ENCODE results near the gene BMP8A. TPM values are rescaled to one million over a fixed set of nuclear protein-coding genes. Genes with fewer than 3 reads are reported as not detected.

BMP8A gene
- total and polyA plus RNA-seq, 10 of the 15 experiments (the other 5 are each of a cell fraction or from before 2014, with no cell fraction given), result not detected

DNA sequence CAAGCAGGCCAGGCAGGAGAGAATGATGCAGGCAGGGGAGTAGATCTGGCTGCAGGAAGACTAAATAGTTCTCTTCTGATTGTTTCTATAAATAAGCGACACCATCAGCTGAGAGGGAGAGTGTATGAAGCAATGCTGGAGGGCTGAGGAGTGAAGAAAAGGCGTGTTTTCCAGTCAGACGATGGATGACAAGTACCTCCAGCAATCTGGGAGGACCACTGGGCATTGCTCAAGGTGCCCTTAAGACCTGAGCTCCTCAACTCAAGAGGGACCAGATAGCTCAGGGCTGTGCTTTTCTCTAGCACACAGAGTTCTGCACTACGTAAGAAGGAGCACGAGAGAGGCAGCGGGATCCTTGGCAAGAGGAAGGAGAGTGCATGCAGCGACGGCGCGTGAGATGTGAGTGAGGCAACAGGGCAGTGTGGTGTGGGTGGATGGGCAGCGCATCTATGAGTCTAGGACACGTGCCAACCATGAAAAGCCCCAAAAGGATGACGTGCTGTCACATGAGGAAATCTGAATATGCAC is 49.1 kb downstream of the BMP8A start:
- Histone ChIP-seq H3K9ac (ENCODE audit: control insufficient read depth, insufficient read depth, low read length) (no peak overlapping the region), H3K4me1 (ENCODE audit: control insufficient read depth, insufficient read depth, low read length) (peaks cover 10% of the 10 kb centered on the region), H3K36me3 (ENCODE audit: control insufficient read depth in 2 of 2, insufficient read depth in 2 of 2, low read length in 1 of 2) (peaks cover 2 to 7% of the 10 kb centered on the region in 2 experiments; a peak in 3 of 4 replicates), H3K79me2 (ENCODE audit: control insufficient read depth, insufficient read depth, low read length) (no peaks in the 10 kb centered on the region), H3K27me3 (replicated peaks in 1 of 2; ENCODE audit: control insufficient read depth in 2 of 2, insufficient read depth in 2 of 2, low read length in 1 of 2) (no peaks in the 10 kb centered on the region), H3K4me3 (no peak overlapping the region), H4K20me1 (ENCODE audit: control insufficient read depth, insufficient read depth) (no peaks in the 10 kb centered on the region), H3K4me2 (ENCODE audit: control insufficient read depth, insufficient read depth) (no peak overlapping the region), H2AFZ (ENCODE audit: control insufficient read depth, low read depth, low read length) (no peak overlapping the region), H3K27ac (ENCODE audit: control insufficient read depth, insufficient read depth) (no peak overlapping the region), H3K9me3 (replicated peaks; ENCODE audit: control insufficient read depth, insufficient read depth, low read length) (no peaks in the 10 kb centered on the region)
- CTCF ChIA-PET, result interaction anchor here (1.1 to 3.7 kb wide), 8 partner anchors 33 to 442 kb away, joined by 3 to 27 read pairs (median 11); no protein-coding TSS in a partner anchor
- FAIRE-seq (no peak), ATAC-seq (no peak), DNase-seq (ENCODE audit: low read depth, low spot score) (no peak)
- TF ChIP-seq PML (IDR thresholded peaks at IDR 0.05; ENCODE audit: low read length) (no peak), EP300 (IDR thresholded peaks at IDR 0.05; ENCODE audit: borderline replicate concordance in 1 of 2, control insufficient read depth in 1 of 2, low read depth in 2 of 2, low read length in 2 of 2) (no peak), ZNF622 (IDR thresholded peaks at IDR 0.05) (no peak), YY1 (IDR thresholded peaks at IDR 0.05; ENCODE audit: low read depth, low read length) (no peak), YBX1 (IDR thresholded peaks at IDR 0.05) (no peak), ZBED1 (IDR thresholded peaks at IDR 0.05; ENCODE audit: borderline replicate concordance) (no peak), TCF3 (IDR thresholded peaks at IDR 0.05; ENCODE audit: borderline replicate concordance, insufficient read depth, low read depth, low read length) (no peak), FOS (IDR thresholded peaks at IDR 0.05; ENCODE audit: borderline replicate concordance, extremely low read depth, insufficient read length) (no peak), RAD51 (IDR thresholded peaks at IDR 0.05) (no peak), CHD4 (IDR thresholded peaks at IDR 0.05) (no peak), NR2C2 (IDR thresholded peaks at IDR 0.05; ENCODE audit: borderline replicate concordance, control insufficient read depth, insufficient read length, low read depth) (no peak), CREM (IDR thresholded peaks at IDR 0.05; ENCODE audit: low read depth) (no peak), ZNF24 (IDR thresholded peaks at IDR 0.05) (no peak), CEBPB (IDR thresholded peaks at IDR 0.05; ENCODE audit: borderline replicate concordance in 1 of 2, low read depth in 2 of 2, low read length in 2 of 2) (no peak)
- TF ChIP-seq, protein P1, sequence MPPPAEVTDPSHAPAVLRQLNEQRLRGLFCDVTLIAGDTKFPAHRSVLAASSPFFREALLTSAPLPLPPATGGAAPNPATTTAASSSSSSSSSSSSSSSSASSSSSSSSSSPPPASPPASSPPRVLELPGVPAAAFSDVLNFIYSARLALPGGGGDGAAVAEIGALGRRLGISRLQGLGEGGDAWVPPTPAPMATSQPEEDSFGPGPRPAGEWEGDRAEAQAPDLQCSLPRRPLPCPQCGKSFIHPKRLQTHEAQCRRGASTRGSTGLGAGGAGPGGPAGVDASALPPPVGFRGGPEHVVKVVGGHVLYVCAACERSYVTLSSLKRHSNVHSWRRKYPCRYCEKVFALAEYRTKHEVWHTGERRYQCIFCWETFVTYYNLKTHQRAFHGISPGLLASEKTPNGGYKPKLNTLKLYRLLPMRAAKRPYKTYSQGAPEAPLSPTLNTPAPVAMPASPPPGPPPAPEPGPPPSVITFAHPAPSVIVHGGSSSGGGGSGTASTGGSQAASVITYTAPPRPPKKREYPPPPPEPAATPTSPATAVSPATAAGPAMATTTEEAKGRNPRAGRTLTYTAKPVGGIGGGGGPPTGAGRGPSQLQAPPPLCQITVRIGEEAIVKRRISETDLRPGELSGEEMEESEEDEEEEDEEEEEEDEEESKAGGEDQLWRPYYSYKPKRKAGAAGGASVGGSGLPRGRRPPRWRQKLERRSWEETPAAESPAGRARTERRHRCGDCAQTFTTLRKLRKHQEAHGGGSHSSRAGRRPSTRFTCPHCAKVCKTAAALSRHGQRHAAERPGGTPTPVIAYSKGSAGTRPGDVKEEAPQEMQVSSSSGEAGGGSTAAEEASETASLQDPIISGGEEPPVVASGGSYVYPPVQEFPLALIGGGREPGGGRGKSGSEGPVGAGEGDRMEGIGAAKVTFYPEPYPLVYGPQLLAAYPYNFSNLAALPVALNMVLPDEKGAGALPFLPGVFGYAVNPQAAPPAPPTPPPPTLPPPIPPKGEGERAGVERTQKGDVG (CRISPR knock-in tag; IDR thresholded peaks at IDR 0.05), result no peak
- TF ChIP-seq, protein P2, sequence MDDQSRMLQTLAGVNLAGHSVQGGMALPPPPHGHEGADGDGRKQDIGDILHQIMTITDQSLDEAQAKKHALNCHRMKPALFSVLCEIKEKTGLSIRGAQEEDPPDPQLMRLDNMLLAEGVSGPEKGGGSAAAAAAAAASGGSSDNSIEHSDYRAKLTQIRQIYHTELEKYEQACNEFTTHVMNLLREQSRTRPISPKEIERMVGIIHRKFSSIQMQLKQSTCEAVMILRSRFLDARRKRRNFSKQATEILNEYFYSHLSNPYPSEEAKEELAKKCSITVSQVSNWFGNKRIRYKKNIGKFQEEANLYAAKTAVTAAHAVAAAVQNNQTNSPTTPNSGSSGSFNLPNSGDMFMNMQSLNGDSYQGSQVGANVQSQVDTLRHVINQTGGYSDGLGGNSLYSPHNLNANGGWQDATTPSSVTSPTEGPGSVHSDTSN (IDR thresholded peaks at IDR 0.05; ENCODE audit: insufficient replicate concordance, low read depth, low read length), result no peak
- TF ChIP-seq, protein P3, sequence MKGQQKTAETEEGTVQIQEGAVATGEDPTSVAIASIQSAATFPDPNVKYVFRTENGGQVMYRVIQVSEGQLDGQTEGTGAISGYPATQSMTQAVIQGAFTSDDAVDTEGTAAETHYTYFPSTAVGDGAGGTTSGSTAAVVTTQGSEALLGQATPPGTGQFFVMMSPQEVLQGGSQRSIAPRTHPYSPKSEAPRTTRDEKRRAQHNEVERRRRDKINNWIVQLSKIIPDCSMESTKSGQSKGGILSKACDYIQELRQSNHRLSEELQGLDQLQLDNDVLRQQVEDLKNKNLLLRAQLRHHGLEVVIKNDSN (IDR thresholded peaks at IDR 0.05; ENCODE audit: borderline replicate concordance, extremely low read length, insufficient read depth, low read depth, low read length), result no peak
- TF ChIP-seq, protein P4, sequence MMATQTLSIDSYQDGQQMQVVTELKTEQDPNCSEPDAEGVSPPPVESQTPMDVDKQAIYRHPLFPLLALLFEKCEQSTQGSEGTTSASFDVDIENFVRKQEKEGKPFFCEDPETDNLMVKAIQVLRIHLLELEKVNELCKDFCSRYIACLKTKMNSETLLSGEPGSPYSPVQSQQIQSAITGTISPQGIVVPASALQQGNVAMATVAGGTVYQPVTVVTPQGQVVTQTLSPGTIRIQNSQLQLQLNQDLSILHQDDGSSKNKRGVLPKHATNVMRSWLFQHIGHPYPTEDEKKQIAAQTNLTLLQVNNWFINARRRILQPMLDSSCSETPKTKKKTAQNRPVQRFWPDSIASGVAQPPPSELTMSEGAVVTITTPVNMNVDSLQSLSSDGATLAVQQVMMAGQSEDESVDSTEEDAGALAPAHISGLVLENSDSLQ (IDR thresholded peaks at IDR 0.05), result no peak
- no TSS peak for BruUV-seq (replicated peaks)
- in situ Hi-C loops (cut with MboI) (no loop called here), intact Hi-C loops (cut with micrococcal nuclease; ENCODE audit: unreplicated experiment) (no loop called here)
- 91% methylated on average over 13 of the region's 13 CpGs for WGBS (ENCODE audit: insufficient coverage, insufficient replicate concordance, low lambda C conversion rate, missing lambda C conversion rate)
- RAD21 ChIA-PET (ENCODE audit: unreplicated experiment), result interaction anchor here (1.1 kb wide), 1 partner anchor 275 kb away, joined by 3 read pairs; no protein-coding TSS in a partner anchor
- SMC1A ChIA-PET (ENCODE audit: uncharacterized antibody, unreplicated experiment), result interaction anchor here (0.7 to 2.8 kb wide), 7 partner anchors 12 to 348 kb away, joined by 3 to 9 read pairs (median 4); no protein-coding TSS in a partner anchor
- POLR2A ChIA-PET, result interaction anchor here (0.6 kb wide), 1 partner anchor 68 kb away, joined by 3 read pairs; no protein-coding TSS in a partner anchor

Data from GM12878 (cell line).